Type B pancreatic cell (in vitro differentiated cells): ENCODE data around the gene CYBB. TPM values are rescaled to one million over a fixed set of nuclear protein-coding genes. Genes with fewer than 3 reads are reported as not detected.

Experiments
- DNase-seq: peaks from one replicate; pipeline ENCODE4 v3.0.0; 2021; ENCODE audit warnings: mixed read lengths; ENCODE audit not compliant: unreplicated experiment; ENCODE audit errors: extremely low spot score
- H3K27ac Mint-ChIP-seq: 2 replicates; pipeline ENCODE4 v1.8.0; 2021; ENCODE audit warnings: mild to moderate bottlenecking, mixed read lengths
- H3K27me3 Mint-ChIP-seq: 2 replicates; pipeline ENCODE4 v1.8.0; 2021; ENCODE audit warnings: mixed read lengths
- H3K36me3 Mint-ChIP-seq: 2 replicates; pipeline ENCODE4 v1.8.0; 2021; ENCODE audit warnings: mixed read lengths
- H3K4me1 Mint-ChIP-seq: one replicate; pipeline ENCODE4 v1.8.0; 2021; ENCODE audit warnings: mixed read lengths; ENCODE audit not compliant: unreplicated experiment
- H3K4me3 Mint-ChIP-seq: 2 replicates; pipeline ENCODE4 v1.8.0; 2021; ENCODE audit warnings: mild to moderate bottlenecking, mixed read lengths
- H3K9me3 Mint-ChIP-seq: 2 replicates; pipeline ENCODE4 v1.8.0; 2021; ENCODE audit warnings: mixed read lengths
- CTCF ChIP-seq: fragments of 200-600 bp; sonication (generic); conservative IDR thresholded peaks from 2 replicates; pipeline ENCODE4 v1.5.0; 2021; ENCODE audit warnings: antibody characterized with exemption, mild to moderate bottlenecking
- total RNA-seq: library from RNA; stranded (reverse); gene quantifications from 2 replicates; pipeline ENCODE4 v1.2.1, GENCODE V29; 2021; ENCODE audit warnings: low replicate concordance

Gene CYBB
- total RNA-seq, 1 donor from 2014 or later, result 0.17 TPM

GRCh38 chrX:37796805-37797204, 16.9 kb downstream of the CYBB start:
- H3K27ac Mint-ChIP-seq, result no peak overlapping the region
- no peaks in the 10 kb centered on the region for H3K9me3 Mint-ChIP-seq
- DNase-seq, result no peak
- H3K27me3 Mint-ChIP-seq, result no peaks in the 10 kb centered on the region
- H3K4me1 Mint-ChIP-seq, result peaks cover 7% of the 10 kb centered on the region
- no peak overlapping the region for H3K4me3 Mint-ChIP-seq
- no peak for TF ChIP-seq CTCF
- H3K36me3 Mint-ChIP-seq, result no peaks in the 10 kb centered on the region

- Mint-ChIP-seq H3K4me1 (peaks cover 7% of the 10 kb centered on the region), H3K36me3 (no peaks in the 10 kb centered on the region), H3K27ac (no peak overlapping the region), H3K4me3 (no peak overlapping the region), H3K27me3 (no peaks in the 10 kb centered on the region), H3K9me3 (no peaks in the 10 kb centered on the region)
- no peak for DNase-seq
- TF ChIP-seq CTCF, result no peak
Observed at GRCh38 chrX:37799936-37800335, 20.1 kb downstream of the CYBB start.

- DNase-seq, result no peak
- no peaks in the 10 kb centered on the region for H3K27me3 Mint-ChIP-seq
- H3K36me3 Mint-ChIP-seq, result no peaks in the 10 kb centered on the region
- no peak overlapping the region for H3K4me3 Mint-ChIP-seq
- TF ChIP-seq CTCF, result no peak
- no peak overlapping the region for H3K27ac Mint-ChIP-seq
- peaks cover 7% of the 10 kb centered on the region for H3K4me1 Mint-ChIP-seq
- H3K9me3 Mint-ChIP-seq, result no peaks in the 10 kb centered on the region
Observed at GRCh38 chrX:37800717-37801116, 20.9 kb downstream of the CYBB start.

GRCh38 chrX:37802028-37802427, 22.2 kb downstream of the CYBB start:
- H3K4me3 Mint-ChIP-seq, result no peak overlapping the region
- no peaks in the 10 kb centered on the region for H3K27me3 Mint-ChIP-seq

GRCh38 chrX:37803057-37803456, 23.2 kb downstream of the CYBB start:
- Mint-ChIP-seq H3K27me3 (no peaks in the 10 kb centered on the region), H3K36me3 (no peaks in the 10 kb centered on the region), H3K4me3 (no peak overlapping the region), H3K27ac (no peak overlapping the region), H3K4me1 (no peaks in the 10 kb centered on the region), H3K9me3 (peaks cover 3% of the 10 kb centered on the region)
- no peak for DNase-seq
- TF ChIP-seq CTCF, result no peak

More at GRCh38 chrX:37802028-37802427, 22.2 kb downstream of the CYBB start:
- Mint-ChIP-seq H3K27ac (no peak overlapping the region), H3K4me1 (no peaks in the 10 kb centered on the region), H3K9me3 (no peaks in the 10 kb centered on the region), H3K36me3 (no peaks in the 10 kb centered on the region)
- TF ChIP-seq CTCF, result no peak
- DNase-seq, result no peak

GRCh38 chrX:37809970-37810369, 30.1 kb downstream of the CYBB start:
- H3K36me3 Mint-ChIP-seq, result no peaks in the 10 kb centered on the region
- no peak overlapping the region for H3K27ac Mint-ChIP-seq
- peaks cover 4% of the 10 kb centered on the region for H3K9me3 Mint-ChIP-seq
- H3K4me3 Mint-ChIP-seq, result no peak overlapping the region
- no peaks in the 10 kb centered on the region for H3K4me1 Mint-ChIP-seq
- H3K27me3 Mint-ChIP-seq, result no peaks in the 10 kb centered on the region
- no peak for TF ChIP-seq CTCF
- DNase-seq, result no peak
